HG03575 (cell line): ENCODE measurements around the gene VPS26A.

Experiments
- ATAC-seq: cut with Tn5 transposase; IDR thresholded peaks from one replicate; pipeline ENCODE4 v1.9.1; 2021; ENCODE audit not compliant: unreplicated experiment, insufficient number of reproducible peaks, low FRiP score; ENCODE audit errors: extremely low read depth

VPS26A gene

DNA sequence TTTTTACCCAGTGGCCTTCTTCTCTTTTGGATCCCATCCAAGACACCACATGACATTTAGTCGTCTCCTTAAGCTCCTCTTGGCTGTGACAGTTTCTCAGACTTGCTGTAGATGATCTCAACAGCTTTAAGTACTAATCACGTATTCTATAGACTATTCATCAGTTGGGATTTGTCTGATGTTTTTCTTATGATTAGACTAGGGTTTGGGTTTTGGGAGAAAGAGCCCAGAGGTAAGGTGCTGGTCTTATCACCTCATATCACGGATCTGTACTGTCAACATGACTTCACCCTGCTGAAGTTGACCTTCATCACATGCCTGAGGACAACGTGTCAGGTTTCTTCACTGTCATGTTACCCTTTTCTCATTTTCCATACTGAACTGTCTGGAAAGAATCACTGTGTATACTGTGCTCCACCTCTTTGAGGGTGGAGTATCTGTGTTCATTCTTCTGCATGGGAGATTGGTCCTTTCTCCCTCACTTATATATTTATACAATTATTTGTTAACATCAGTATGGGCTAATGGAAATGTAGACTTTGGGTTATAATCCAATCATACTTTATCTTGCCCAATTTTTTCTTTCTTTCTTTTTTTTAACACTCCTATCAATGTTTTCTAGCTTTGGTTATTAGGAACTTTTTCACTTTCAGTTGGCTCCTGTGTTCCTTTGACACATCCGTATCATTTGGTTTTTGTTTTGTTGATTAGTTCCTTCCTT, 89.8 kb downstream of the VPS26A start:
- ATAC-seq, result no peak

DNA sequence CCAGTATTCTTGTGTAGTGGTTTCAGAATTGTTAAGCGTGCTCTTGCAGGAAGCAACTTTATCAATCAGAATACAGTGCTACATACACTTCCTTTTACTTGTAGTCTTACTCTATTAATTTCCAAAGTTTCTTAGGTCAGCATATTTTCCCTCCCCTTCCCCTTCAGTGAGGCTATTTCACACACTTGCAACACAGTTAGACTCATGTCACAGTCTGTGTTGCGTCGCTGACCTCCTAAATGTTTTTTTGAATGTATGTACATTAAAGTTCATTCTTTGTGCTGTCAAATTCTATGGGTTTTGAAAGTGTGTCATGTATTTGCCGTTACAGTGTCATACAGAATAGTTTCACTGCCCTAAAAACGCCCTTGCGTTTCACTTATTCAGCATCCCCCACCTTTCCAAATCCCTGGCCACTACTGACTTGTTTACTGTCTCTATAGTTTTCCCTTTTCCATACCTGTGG, 90.7 kb downstream of the VPS26A start:
- no peak for ATAC-seq

GRCh38 chr10:69215405-69216171, 91.6 kb downstream of the VPS26A start:
- ATAC-seq, result no peak

- ATAC-seq, result no peak
Observed at GRCh38 chr10:69216577-69217118, 92.7 kb downstream of the VPS26A start.

- ATAC-seq, result no peak
Observed at GRCh38 chr10:69217119-69217754, 93.3 kb downstream of the VPS26A start.

DNA sequence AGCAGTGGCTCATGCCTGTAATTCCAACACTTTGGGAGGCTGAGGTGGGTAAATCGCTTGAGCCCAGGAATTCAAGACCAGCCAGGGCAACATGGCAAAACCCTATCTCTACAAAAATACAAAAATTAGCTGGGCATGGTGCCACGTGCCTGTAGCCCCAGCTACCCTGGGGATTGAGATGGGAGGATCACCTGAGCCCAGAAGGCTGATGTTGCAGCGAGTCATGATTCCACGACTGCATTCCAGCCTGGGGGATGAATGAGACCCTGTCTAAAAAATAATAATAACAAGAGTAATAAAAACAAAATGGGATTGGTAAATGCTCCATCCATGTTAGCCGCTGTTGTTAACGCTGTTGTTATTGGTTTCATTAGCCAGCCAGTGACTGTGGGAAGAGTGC, 94.9 kb downstream of the VPS26A start:
- ATAC-seq, result no peak

GRCh38 chr10:69220041-69220451, 96.1 kb downstream of the VPS26A start, which contains the start of gene HKDC1:
Gene HKDC1 (plus strand): TSS chr10:69220332. CDS start chr10:69220436, 104 bp downstream.
- no peak for ATAC-seq

GRCh38 chr10:69220507-69220906, 96.5 kb downstream of the VPS26A start:
- ATAC-seq, result no peak
